A673 (cell line): Measurements from ENCODE around the gene CCDC116.

Source experiments
- EZH2 ChIP-seq: fragments of 200-600 bp; sonication (generic); IDR thresholded peaks from 2 replicates; pipeline ENCODE4 v1.6.1; 2017; ENCODE audit warnings: borderline replicate concordance, low read depth, mild to moderate bottlenecking, mixed read lengths, antibody characterized with exemption, low read length; ENCODE audit not compliant: poor library complexity, severe bottlenecking
- TF ChIP-seq, protein P1 (sequence below): fragments of 300-800, 200-600 bp; sonication (generic); conservative IDR thresholded peaks from 2 replicates; pipeline ENCODE4 v1.5.1; 2017; ENCODE audit warnings: low read depth, mild to moderate bottlenecking, antibody characterized with exemption, low read length, moderate library complexity, mixed read lengths

- TF ChIP-seq, protein P1, sequence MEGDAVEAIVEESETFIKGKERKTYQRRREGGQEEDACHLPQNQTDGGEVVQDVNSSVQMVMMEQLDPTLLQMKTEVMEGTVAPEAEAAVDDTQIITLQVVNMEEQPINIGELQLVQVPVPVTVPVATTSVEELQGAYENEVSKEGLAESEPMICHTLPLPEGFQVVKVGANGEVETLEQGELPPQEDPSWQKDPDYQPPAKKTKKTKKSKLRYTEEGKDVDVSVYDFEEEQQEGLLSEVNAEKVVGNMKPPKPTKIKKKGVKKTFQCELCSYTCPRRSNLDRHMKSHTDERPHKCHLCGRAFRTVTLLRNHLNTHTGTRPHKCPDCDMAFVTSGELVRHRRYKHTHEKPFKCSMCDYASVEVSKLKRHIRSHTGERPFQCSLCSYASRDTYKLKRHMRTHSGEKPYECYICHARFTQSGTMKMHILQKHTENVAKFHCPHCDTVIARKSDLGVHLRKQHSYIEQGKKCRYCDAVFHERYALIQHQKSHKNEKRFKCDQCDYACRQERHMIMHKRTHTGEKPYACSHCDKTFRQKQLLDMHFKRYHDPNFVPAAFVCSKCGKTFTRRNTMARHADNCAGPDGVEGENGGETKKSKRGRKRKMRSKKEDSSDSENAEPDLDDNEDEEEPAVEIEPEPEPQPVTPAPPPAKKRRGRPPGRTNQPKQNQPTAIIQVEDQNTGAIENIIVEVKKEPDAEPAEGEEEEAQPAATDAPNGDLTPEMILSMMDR: no peak
- no peak for TF ChIP-seq EZH2
These were observed 10.3 kb upstream of the CCDC116 start for GRCh38 chr22:21622011-21622918.
